GM23338 (cell line): ENCODE results near the gene ETV2. TPM values are rescaled to one million over a fixed set of nuclear protein-coding genes. Genes with fewer than 3 reads are reported as not detected.
A peak's percentile ranks its signal among the peaks of the same experiment; 100 is the strongest.

Source experiments
- ATAC-seq: fragments of 200-7000 bp; cut with Tn5 transposase; 3 replicates; pipeline ENCODE4 v1.9.1; 2020
- DNase-seq: peaks from one replicate; pipeline ENCODE4 v3.0.0-alpha.2; 2015; ENCODE audit warnings: low spot score
- H2AFZ ChIP-seq: fragments of 200-600 bp; sonication (generic); 2 replicates; pipeline ENCODE4 v1.8.0; 2016; ENCODE audit warnings: antibody characterized with exemption, mild to moderate bottlenecking, moderate library complexity
- H3F3A ChIP-seq: fragments of 200-600 bp; sonication (generic); replicated peaks from 2 replicates; pipeline ENCODE4 v1.8.0; 2017; ENCODE audit warnings: antibody characterized with exemption, mixed run types, low read depth
- H3K27ac ChIP-seq: fragments of 200-600 bp; sonication (generic); 2 replicates; pipeline ENCODE4 v1.6.1; 2016; ENCODE audit warnings: low read depth
- H3K27me3 ChIP-seq: fragments of 200-600 bp; sonication (generic); 2 replicates; pipeline ENCODE4 v1.8.0; 2016; ENCODE audit warnings: mild to moderate bottlenecking, mixed run types, moderate library complexity; ENCODE audit not compliant: insufficient read depth
- H3K36me3 ChIP-seq: fragments of 200-600 bp; sonication (generic); 2 replicates; pipeline ENCODE4 v1.8.0; 2016; ENCODE audit warnings: mild to moderate bottlenecking; ENCODE audit not compliant: insufficient read depth
- H3K4me1 ChIP-seq: fragments of 200-600 bp; sonication (generic); 2 replicates; pipeline ENCODE4 v1.8.0; 2016; ENCODE audit warnings: mild to moderate bottlenecking, moderate library complexity; ENCODE audit not compliant: insufficient read depth
- H3K4me2 ChIP-seq: fragments of 200-600 bp; sonication (generic); 2 replicates; pipeline ENCODE4 v1.7.1; 2017; ENCODE audit warnings: mixed run types
- H3K4me3 ChIP-seq: fragments of 200-600 bp; sonication (generic); 2 replicates; pipeline ENCODE4 v1.6.1; 2016; ENCODE audit warnings: mixed run types
- H3K79me2 ChIP-seq: fragments of 200-600 bp; sonication (generic); replicated peaks from 2 replicates; pipeline ENCODE4 v1.8.0; 2017; ENCODE audit warnings: mild to moderate bottlenecking; ENCODE audit not compliant: insufficient read depth
- H3K9me2 ChIP-seq: fragments of 200-600 bp; sonication (generic); 2 replicates; pipeline ENCODE4 v1.8.0; 2017; ENCODE audit not compliant: insufficient read depth
- H4K20me1 ChIP-seq: fragments of 200-600 bp; sonication (generic); replicated peaks from 2 replicates; pipeline ENCODE4 v1.8.0; 2017; ENCODE audit warnings: mild to moderate bottlenecking; ENCODE audit not compliant: insufficient read depth
- H3K27ac Mint-ChIP-seq: 2 replicates; pipeline ENCODE4 v1.8.0; 2020; ENCODE audit warnings: inconsistent platforms, mild to moderate bottlenecking, moderate library complexity, mixed read lengths
- H3K27me3 Mint-ChIP-seq: 3 replicates; pipeline ENCODE4 v1.8.0; 2022; ENCODE audit warnings: low read depth, mild to moderate bottlenecking, moderate library complexity, mixed read lengths, inconsistent platforms; ENCODE audit not compliant: insufficient read depth, poor library complexity
- H3K36me3 Mint-ChIP-seq: 3 replicates; pipeline ENCODE4 v1.8.0; 2021; ENCODE audit warnings: low read depth, mild to moderate bottlenecking, inconsistent platforms, moderate library complexity, mixed read lengths
- H3K4me1 Mint-ChIP-seq: 3 replicates; pipeline ENCODE4 v1.8.0; 2020; ENCODE audit warnings: mild to moderate bottlenecking, inconsistent platforms, mixed read lengths
- H3K4me3 Mint-ChIP-seq: 3 replicates; pipeline ENCODE4 v1.8.0; 2021; ENCODE audit warnings: moderate library complexity, mild to moderate bottlenecking, inconsistent platforms, mixed read lengths
- H3K9me3 Mint-ChIP-seq: 3 replicates; pipeline ENCODE4 v1.8.0; 2020; ENCODE audit warnings: moderate library complexity, mild to moderate bottlenecking, inconsistent platforms, mixed read lengths
- CREB1 ChIP-seq: fragments of 250-450 bp; sonication (Bioruptor Pico); IDR thresholded peaks from 2 replicates; pipeline ENCODE4 v1.5.0; 2020; ENCODE audit warnings: low read depth, mild to moderate bottlenecking, moderate library complexity
- CTCF ChIP-seq, 2 experiments: fragments of 200-600 bp in 1 of 2; sonication (generic) in 1 of 2; conservative IDR thresholded peaks; 2 replicates each; pipeline versions ENCODE4 v1.5.1 to v1.6.1; 2016 to 2017; ENCODE audit warnings: antibody characterized with exemption in 2 of 2, low read depth in 2 of 2, mild to moderate bottlenecking in 2 of 2, moderate library complexity in 1 of 2
- EZH2 ChIP-seq: fragments of 200-600 bp; sonication (generic); IDR thresholded peaks from one replicate; pipeline ENCODE4 v1.8.0; 2017; ENCODE audit warnings: antibody characterized with exemption, mild to moderate bottlenecking, low read depth; ENCODE audit not compliant: unreplicated experiment
- NANOG ChIP-seq: IDR thresholded peaks from 2 replicates; pipeline ENCODE4 v1.6.1; 2016; ENCODE audit warnings: antibody characterized with exemption, borderline replicate concordance
- POLR2AphosphoS5 ChIP-seq: IDR thresholded peaks from 2 replicates; pipeline ENCODE4 v1.6.1; 2016; ENCODE audit warnings: antibody characterized with exemption, low read depth
- STAT1 ChIP-seq: IDR thresholded peaks from one replicate; pipeline ENCODE4 v1.6.1; 2016; ENCODE audit warnings: antibody characterized with exemption; ENCODE audit not compliant: unreplicated experiment
- ZNF114 ChIP-seq: fragments of 250-450 bp; sonication (Bioruptor Pico); IDR thresholded peaks from 2 replicates; pipeline ENCODE4 v1.5.0; 2020; ENCODE audit warnings: mild to moderate bottlenecking, moderate library complexity
- polyA plus RNA-seq: library from polyadenylated mRNA; unstranded; fragments of >200 nt; fragmentation: Nextera tagmentation; extraction: Ambion mirVana; gene quantifications from 2 replicates; pipeline ENCODE4 v1.2.1, GENCODE V29; 2016
- total RNA-seq: library from RNA; depleted of rRNA; stranded (reverse); fragments of >200 nt; shearing (Covaris generic); gene quantifications from 2 replicates; pipeline ENCODE4 v1.2.3, GENCODE V29; 2014
- TF ChIP-seq, protein P1 (sequence below): IDR thresholded peaks from 2 replicates; pipeline ENCODE4 v1.6.1; 2016; ENCODE audit warnings: antibody characterized with exemption
- TF ChIP-seq, protein P2 (sequence below): fragments of 250-450 bp; sonication (Bioruptor Pico); IDR thresholded peaks from 2 replicates; pipeline ENCODE4 v1.5.0; 2020; ENCODE audit warnings: mild to moderate bottlenecking, moderate library complexity

The ETV2 gene
- total and polyA plus RNA-seq, 2 experiments from 2014 or later, result 0.87 to 1.5 TPM

GRCh38 chr19:35642798-35643254, 1.3 kb downstream of the ETV2 start (continued):
- TF ChIP-seq, protein P1, sequence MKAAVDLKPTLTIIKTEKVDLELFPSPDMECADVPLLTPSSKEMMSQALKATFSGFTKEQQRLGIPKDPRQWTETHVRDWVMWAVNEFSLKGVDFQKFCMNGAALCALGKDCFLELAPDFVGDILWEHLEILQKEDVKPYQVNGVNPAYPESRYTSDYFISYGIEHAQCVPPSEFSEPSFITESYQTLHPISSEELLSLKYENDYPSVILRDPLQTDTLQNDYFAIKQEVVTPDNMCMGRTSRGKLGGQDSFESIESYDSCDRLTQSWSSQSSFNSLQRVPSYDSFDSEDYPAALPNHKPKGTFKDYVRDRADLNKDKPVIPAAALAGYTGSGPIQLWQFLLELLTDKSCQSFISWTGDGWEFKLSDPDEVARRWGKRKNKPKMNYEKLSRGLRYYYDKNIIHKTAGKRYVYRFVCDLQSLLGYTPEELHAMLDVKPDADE, result no peak
- TF ChIP-seq ZNF114 (CRISPR knock-in tag) (no peak), EZH2 (no peak), STAT1 (no peak), CTCF (conservative IDR thresholded peaks at IDR 0.05; ENCODE audit: low read depth in 2 of 2) (no peak), POLR2AphosphoS5 (no peak), NANOG (no peak)

- Histone ChIP-seq H3K79me2 (peaks cover 1% of the 10 kb centered on the region), H2AFZ (peak overlapping the region; percentile 96), H3K36me3 (no peaks in the 10 kb centered on the region), H3K4me1 (peaks cover 29% of the 10 kb centered on the region), H3K27ac (peak overlapping the region; percentile 57; the same call in 1 of the 2 replicates), H4K20me1 (no peaks in the 10 kb centered on the region), H3K27me3 (peaks cover 27% of the 10 kb centered on the region; the same call in 1 of the 2 replicates), H3F3A (0 out of 2 replicates have a peak, but pooled peaks cover 15% of the 10 kb centered on the region), H3K4me2 (peak overlapping the region; percentile 95), H3K9me2 (no peaks in the 10 kb centered on the region), H3K4me3 (peak overlapping the region; percentile 78)
- peak; percentile 25; the same call in 1 of the 2 replicates for TF ChIP-seq CREB1
- peak; percentile 88 for TF ChIP-seq POLR2AphosphoS5
- TF ChIP-seq ZNF114 (CRISPR knock-in tag), result no peak
- TF ChIP-seq STAT1, result no peak
- TF ChIP-seq, protein P2, sequence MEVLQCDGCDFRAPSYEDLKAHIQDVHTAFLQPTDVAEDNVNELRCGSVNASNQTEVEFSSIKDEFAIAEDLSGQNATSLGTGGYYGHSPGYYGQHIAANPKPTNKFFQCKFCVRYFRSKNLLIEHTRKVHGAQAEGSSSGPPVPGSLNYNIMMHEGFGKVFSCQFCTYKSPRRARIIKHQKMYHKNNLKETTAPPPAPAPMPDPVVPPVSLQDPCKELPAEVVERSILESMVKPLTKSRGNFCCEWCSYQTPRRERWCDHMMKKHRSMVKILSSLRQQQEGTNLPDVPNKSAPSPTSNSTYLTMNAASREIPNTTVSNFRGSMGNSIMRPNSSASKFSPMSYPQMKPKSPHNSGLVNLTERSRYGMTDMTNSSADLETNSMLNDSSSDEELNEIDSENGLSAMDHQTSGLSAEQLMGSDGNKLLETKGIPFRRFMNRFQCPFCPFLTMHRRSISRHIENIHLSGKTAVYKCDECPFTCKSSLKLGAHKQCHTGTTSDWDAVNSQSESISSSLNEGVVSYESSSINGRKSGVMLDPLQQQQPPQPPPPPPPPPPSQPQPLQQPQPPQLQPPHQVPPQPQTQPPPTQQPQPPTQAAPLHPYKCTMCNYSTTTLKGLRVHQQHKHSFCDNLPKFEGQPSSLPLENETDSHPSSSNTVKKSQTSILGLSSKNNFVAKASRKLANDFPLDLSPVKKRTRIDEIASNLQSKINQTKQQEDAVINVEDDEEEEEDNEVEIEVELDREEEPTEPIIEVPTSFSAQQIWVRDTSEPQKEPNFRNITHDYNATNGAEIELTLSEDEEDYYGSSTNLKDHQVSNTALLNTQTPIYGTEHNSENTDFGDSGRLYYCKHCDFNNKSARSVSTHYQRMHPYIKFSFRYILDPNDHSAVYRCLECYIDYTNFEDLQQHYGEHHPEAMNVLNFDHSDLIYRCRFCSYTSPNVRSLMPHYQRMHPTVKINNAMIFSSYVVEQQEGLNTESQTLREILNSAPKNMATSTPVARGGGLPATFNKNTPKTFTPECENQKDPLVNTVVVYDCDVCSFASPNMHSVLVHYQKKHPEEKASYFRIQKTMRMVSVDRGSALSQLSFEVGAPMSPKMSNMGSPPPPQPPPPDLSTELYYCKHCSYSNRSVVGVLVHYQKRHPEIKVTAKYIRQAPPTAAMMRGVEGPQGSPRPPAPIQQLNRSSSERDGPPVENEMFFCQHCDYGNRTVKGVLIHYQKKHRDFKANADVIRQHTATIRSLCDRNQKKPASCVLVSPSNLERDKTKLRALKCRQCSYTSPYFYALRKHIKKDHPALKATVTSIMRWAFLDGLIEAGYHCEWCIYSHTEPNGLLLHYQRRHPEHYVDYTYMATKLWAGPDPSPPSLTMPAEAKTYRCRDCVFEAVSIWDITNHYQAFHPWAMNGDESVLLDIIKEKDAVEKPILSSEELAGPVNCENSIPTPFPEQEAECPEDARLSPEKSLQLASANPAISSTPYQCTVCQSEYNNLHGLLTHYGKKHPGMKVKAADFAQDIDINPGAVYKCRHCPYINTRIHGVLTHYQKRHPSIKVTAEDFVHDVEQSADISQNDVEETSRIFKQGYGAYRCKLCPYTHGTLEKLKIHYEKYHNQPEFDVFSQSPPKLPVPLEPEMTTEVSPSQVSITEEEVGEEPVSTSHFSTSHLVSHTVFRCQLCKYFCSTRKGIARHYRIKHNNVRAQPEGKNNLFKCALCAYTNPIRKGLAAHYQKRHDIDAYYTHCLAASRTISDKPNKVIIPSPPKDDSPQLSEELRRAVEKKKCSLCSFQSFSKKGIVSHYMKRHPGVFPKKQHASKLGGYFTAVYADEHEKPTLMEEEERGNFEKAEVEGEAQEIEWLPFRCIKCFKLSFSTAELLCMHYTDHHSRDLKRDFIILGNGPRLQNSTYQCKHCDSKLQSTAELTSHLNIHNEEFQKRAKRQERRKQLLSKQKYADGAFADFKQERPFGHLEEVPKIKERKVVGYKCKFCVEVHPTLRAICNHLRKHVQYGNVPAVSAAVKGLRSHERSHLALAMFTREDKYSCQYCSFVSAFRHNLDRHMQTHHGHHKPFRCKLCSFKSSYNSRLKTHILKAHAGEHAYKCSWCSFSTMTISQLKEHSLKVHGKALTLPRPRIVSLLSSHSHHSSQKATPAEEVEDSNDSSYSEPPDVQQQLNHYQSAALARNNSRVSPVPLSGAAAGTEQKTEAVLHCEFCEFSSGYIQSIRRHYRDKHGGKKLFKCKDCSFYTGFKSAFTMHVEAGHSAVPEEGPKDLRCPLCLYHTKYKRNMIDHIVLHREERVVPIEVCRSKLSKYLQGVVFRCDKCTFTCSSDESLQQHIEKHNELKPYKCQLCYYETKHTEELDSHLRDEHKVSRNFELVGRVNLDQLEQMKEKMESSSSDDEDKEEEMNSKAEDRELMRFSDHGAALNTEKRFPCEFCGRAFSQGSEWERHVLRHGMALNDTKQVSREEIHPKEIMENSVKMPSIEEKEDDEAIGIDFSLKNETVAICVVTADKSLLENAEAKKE, result no peak
- peaks cover 37% of the 10 kb centered on the region for H3K4me1 Mint-ChIP-seq
- no peaks in the 10 kb centered on the region; the same call in 2 of the 3 replicates for H3K36me3 Mint-ChIP-seq
- H3K4me3 Mint-ChIP-seq, result peak overlapping the region; percentile 83
- peak; percentile 96 for DNase-seq
- peaks cover 26% of the 10 kb centered on the region for H3K27me3 Mint-ChIP-seq
- ATAC-seq, result peak; percentile 46
- H3K9me3 Mint-ChIP-seq, result no peaks in the 10 kb centered on the region; the same call in 1 of the 3 replicates
- H3K27ac Mint-ChIP-seq, result 0 out of 2 replicates have a peak overlapping the region, but pooled peaks have one; percentile 74
Measured at GRCh38 chr19:35643255-35644205, 2.0 kb downstream of the ETV2 start.
